Mucosa of gallbladder (tissue), 1 donor: ENCODE results near the gene SRD5A1. TPM values are rescaled to one million over a fixed set of nuclear protein-coding genes. Genes with fewer than 3 reads are reported as not detected.
A peak's percentile ranks its signal among the peaks of the same experiment; 100 is the strongest.

Source experiments
- DNase-seq: peaks from one replicate; pipeline ENCODE4 v3.0.0-alpha.2; 2020; ENCODE audit warnings: low spot score
- total RNA-seq: library from RNA; stranded (reverse); gene quantifications from one replicate; pipeline ENCODE4 v1.2.1, GENCODE V29; 2021
- donor health status: DM: no; HTN: no; CAD: no.

Gene SRD5A1
- total RNA-seq, 1 donor from 2014 or later = 12.8 TPM

- DNase-seq = no peak
Measured at GRCh38 chr5:6713274-6714225, 80.3 kb downstream of the SRD5A1 start, which contains the start of gene TENT4A. Gene TENT4A (plus strand): TSS chr5:6713432. CDS start chr5:6713984, 552 bp downstream.

GRCh38 chr5:6714226-6715041 is 81.2 kb downstream of the SRD5A1 start:
- DNase-seq = no peak

GRCh38 chr5:6715271-6715670 is 82.0 kb downstream of the SRD5A1 start:
- no peak for DNase-seq

- peak; percentile 10 for DNase-seq
Measured at GRCh38 chr5:6715758-6716628, 82.8 kb downstream of the SRD5A1 start.

- DNase-seq = peak; percentile 6
Measured at GRCh38 chr5:6716629-6717149, 83.4 kb downstream of the SRD5A1 start.

GRCh38 chr5:6717247-6717646 is 84.0 kb downstream of the SRD5A1 start:
- DNase-seq = peak; percentile 7

GRCh38 chr5:6717687-6718086 is 84.4 kb downstream of the SRD5A1 start:
- DNase-seq = peak; percentile 6

- peak; percentile 6 for DNase-seq
Measured at GRCh38 chr5:6718161-6718681, 85.0 kb downstream of the SRD5A1 start.

- DNase-seq = no peak
Measured at GRCh38 chr5:6718718-6719117, 85.5 kb downstream of the SRD5A1 start.

- no peak for DNase-seq
Measured at GRCh38 chr5:6719417-6719816, 86.2 kb downstream of the SRD5A1 start.

GRCh38 chr5:6719896-6720560 is 86.8 kb downstream of the SRD5A1 start:
- no peak for DNase-seq

- no peak for DNase-seq
Measured at GRCh38 chr5:6720561-6720921, 87.3 kb downstream of the SRD5A1 start.

- no peak for DNase-seq
Measured at GRCh38 chr5:6721442-6721841, 88.2 kb downstream of the SRD5A1 start.

GRCh38 chr5:6722015-6722414 is 88.8 kb downstream of the SRD5A1 start:
- no peak for DNase-seq

GRCh38 chr5:6723122-6723815 is 90.0 kb downstream of the SRD5A1 start:
- no peak for DNase-seq

GRCh38 chr5:6723816-6724300 is 90.6 kb downstream of the SRD5A1 start:
- DNase-seq = no peak
